Fibroblast of skin of left biceps (primary cell): ENCODE results near the gene ZNF805.
"Not testable (repeated sequence)": the region's sequence is repeated elsewhere in the genome, so short reads cannot be mapped to it uniquely, and the experiment has no call there.

Experiments
- DNase-seq, 2 experiments: peaks; one replicate each; pipeline ENCODE4 v3.0.0-alpha.2; 2013; ENCODE audit warnings: low read depth in 2 of 2

ZNF805 gene

DNA sequence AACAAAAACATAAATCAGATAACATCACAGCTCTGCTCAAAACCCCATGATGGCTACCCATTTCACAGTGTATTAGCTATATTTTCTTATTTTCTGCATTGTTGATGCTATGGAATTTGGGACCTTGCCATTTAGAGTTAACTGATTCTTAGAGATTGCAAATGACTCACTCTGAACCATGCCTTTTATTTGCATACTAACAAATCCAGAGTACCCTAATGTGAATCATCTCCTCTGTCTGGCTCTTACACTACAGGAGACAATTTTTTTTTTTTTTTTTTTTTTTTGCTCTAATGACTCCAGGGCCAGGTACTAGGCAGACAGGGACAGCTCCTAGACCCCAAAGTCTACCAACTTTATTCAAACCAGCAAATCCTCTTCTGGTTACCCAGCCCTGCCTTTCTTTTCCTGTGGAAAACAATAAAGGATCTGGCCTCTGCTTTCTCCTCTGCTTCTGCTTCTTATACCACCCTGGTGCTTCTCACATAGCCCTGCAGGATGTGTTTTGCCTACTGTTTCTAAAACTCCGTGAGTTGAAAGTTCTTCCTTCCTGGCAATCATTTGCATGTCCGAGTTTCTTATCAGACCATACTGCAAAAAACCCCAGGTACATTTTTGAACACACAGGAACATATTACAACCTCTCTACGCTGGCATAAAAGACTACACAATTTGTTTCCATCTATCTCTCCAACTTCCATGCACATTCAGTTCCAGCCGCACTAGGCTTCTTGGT is 29.3 kb downstream of the ZNF805 start:
- DNase-seq, result peak; percentile 71 to 76

DNA sequence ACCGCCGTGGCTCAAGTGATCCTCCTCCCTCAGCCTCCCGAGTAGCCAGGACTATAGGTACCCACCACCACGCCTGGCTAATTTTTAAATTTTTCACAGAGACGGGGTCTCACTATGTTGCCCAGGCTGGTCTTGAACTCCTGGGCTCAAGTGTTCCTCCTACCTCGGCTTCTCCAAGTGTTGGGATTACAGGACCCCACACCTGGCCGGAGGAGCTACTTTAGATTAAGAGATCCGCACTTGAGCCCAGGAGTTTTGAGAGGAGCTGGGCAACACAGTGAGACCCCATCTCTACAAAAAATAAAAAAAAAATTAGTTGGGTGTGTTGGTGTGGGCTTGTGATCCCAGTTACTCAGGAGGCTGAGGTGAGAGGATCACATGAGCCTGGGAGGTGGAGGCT is 30.8 kb downstream of the ZNF805 start:
- DNase-seq, result no peak

DNA sequence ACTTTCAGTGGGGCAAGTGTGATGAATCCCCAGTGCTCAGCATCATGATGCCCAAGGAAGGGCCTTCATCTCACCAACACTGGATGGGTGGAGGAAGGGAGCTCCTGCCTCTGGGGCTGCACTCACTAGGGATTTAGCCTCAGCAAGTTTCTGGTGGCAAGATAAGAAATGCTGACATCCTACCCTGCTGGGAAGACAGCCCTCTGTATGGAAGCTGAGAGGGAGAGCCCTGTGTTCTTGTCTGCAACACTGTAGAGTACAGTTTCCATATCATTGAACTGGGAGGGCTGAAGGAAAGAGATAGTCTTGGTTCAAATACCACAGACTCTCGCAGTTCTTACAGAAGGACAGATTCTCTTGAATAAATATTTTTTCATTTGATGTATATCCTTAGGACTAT is 32.6 kb downstream of the ZNF805 start:
- DNase-seq, result no peak

DNA sequence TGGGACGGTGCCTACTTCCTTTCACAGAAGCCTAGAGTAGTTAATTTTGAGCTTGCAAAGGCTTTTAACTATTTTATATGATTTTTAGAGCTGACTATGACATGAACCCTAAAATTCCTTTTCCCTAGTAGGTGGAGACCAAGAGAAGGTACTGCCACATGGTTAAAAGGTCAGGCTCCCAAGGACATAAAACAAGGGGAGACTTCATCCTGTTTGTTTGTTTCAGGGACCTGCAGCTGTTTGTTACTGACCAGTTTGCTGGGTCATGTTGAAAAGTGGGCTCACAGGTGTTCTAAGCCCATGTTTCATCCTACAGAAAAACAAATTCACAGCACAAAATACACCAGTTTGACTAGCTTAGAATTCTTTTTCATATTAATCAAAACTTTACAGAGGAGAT is 36.0 kb downstream of the ZNF805 start:
- DNase-seq, result no peak

DNA sequence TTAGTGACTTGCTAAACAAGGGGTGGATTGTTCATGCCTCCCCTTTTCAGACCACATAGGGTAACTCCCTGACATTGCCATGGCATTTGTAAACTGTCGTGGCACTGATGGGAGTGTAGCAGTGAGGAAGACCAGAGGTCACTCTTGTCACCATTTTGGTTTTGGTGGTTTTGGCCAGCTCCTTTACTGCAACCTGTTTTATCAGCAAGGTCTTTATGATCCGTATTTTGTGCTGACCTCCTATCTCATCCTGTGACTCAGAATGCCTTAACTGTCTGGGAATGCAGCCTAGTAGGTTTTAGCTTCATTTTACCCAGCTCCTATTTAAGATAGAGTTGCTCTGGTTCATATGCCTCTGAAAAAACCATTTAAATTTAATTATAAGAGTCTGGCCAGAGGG is 38.0 kb downstream of the ZNF805 start:
- DNase-seq, result not testable (repeated sequence)

- DNase-seq, result peak; percentile 95
Observed at GRCh38 chr19:57279418-57280164, 39.2 kb downstream of the ZNF805 start.

GRCh38 chr19:57280165-57280961 is 39.9 kb downstream of the ZNF805 start, which contains the start of gene ZNF460:
ZNF460 (plus strand) TSS chr19:57280485; CDS start chr19:57280807, 322 bp downstream.
- peak; percentile 95 for DNase-seq

DNA sequence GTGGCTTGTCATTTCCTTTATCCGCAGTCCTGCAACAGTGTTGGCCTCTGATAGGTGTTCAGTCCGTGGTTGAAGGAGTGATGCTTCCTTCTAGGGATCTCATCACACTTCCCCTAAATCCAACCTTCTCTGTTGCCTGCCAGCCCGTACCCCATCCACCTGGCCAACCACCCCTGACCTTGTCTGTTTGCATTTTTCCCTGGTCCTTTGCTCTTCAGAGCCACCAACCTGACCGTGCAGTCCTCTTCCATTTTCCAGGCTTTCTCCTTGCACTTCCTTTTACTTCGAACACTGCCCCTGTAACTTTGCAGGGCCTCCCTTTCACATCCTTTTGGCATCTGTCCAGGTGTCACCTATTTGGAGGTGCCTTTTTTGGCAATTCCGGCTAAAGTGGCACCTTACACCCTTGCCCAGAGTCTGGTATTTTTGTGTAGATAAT is 40.5 kb downstream of the ZNF805 start:
- no peak for DNase-seq

- no peak for DNase-seq
Observed at GRCh38 chr19:57282011-57282643, 41.7 kb downstream of the ZNF805 start.

DNA sequence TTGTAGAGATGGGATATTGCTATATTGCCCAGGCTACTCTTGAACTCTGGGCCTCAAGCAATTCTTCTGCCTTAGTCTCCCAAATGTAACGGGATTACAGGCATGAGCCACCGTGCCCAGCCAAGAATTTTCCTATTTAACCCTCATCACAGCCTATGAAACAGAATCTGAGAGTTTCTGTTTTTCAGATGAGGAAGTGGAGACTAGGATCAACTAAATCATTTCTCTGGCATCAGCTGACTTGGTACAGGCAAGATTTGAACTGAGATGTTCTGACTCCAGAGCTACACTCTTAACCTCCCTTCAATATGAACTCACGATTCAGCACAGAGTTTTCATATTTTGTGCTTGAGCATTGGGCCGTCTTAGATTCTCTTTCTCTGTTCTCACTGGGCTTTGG is 47.9 kb downstream of the ZNF805 start:
- DNase-seq, result no peak

DNA sequence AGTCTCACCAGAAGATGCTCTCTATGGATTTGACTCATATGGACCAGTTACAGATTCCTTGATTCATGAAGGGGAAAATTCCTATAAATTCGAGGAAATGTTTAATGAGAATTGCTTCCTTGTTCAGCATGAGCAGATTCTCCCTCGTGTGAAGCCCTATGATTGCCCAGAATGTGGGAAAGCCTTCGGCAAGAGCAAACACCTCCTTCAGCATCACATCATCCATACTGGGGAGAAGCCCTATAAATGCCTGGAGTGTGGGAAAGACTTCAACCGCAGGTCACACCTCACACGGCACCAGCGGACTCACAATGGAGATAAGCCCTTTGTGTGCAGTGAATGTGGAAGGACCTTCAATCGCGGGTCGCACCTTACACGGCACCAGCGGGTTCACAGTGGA is 50.5 kb downstream of the ZNF805 start:
- DNase-seq, result no peak

GRCh38 chr19:57292547-57292946 is 52.1 kb downstream of the ZNF805 start:
- DNase-seq, result no peak

DNA sequence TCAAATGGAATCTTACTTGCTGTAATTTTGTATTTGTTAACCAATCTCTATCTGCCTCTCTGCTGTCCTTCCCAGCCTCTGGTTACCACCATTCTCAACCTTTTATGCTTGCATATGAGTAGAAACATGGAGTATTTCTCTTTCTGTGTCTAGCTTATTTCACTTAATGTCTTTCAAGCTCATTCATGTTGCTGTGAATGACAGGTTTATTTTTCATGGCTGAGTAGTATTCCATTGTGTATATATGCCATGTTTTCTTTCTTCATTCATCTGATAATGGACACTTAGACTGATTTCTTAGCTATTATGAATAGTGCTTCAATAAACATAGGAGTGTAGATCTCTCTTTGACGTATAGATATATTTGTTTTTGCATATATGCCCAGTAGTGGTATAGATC is 53.3 kb downstream of the ZNF805 start:
- no peak for DNase-seq

DNA sequence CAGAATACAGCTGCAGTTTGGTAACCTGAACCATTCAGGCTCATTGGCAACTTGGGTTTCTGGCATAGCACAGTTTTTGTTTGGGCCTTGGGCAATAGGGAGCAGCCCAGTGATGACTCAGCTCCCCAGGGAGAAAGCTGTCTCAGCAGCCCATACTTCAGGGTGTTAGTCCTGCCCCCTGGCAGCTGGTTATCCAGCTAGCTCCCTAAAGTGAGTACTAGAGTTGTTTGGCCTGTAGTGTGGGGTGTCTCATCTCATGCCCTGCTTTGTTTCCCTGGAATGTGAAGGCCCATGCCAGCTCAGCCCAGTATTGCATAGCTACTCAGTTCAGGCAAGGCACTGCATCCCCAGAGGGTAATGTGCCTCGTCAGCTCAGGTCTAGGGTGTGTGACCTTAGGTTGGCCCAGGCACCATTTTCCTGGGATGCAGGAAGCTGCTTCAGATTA is 61.6 kb downstream of the ZNF805 start:
- peak; percentile 33 to 39 for DNase-seq

GRCh38 chr19:57302727-57303401 is 62.4 kb downstream of the ZNF805 start:
- DNase-seq, result no peak
